Stomach smooth muscle (tissue), 2 donors: ENCODE data around the gene PDE4D.
"Not testable (repeated sequence)": the region's sequence is repeated elsewhere in the genome, so short reads cannot be mapped to it uniquely, and the experiment has no call there.

Experiments
- H3K27ac ChIP-seq: one replicate; pipeline ENCODE4 v1.7.0; 2013; ENCODE audit warnings: mild to moderate bottlenecking, low read length, inconsistent platforms
- H3K27me3 ChIP-seq, 2 donors: one replicate each; pipeline ENCODE4 v1.7.0; 2013; ENCODE audit warnings: low read length in 2 of 2; ENCODE audit not compliant: insufficient read depth in 2 of 2, control insufficient read depth in 1 of 2
- H3K36me3 ChIP-seq, 2 donors: one replicate each; pipeline ENCODE4 v1.7.0; 2013; ENCODE audit warnings: low read length in 2 of 2; ENCODE audit not compliant: control insufficient read depth in 2 of 2, insufficient read depth in 2 of 2
- H3K4me1 ChIP-seq: one replicate; pipeline ENCODE4 v1.7.0; 2013; ENCODE audit warnings: low read length; ENCODE audit not compliant: control insufficient read depth, insufficient read depth
- H3K4me3 ChIP-seq, 2 donors: one replicate each; pipeline ENCODE4 v1.7.0; 2013; ENCODE audit warnings: low read length in 2 of 2
- H3K9ac ChIP-seq, 2 donors: one replicate each; pipeline ENCODE4 v1.7.0; 2013; ENCODE audit warnings: low read length in 2 of 2, mild to moderate bottlenecking in 1 of 2
- H3K9me3 ChIP-seq, 2 donors: one replicate each; pipeline ENCODE4 v1.7.0; 2013; ENCODE audit warnings: low read length in 2 of 2; ENCODE audit not compliant: control insufficient read depth in 2 of 2
- donor health status: healthy.
- donor health status: Pancreatic carcinoma.

Gene PDE4D

GRCh38 chr5:59682542-59682941 is 211.0 kb downstream of the PDE4D start:
- Histone ChIP-seq H3K27ac (no peak overlapping the region), H3K36me3 (no peaks in the 10 kb centered on the region), H3K9me3 (no peaks in the 10 kb centered on the region), H3K9ac (no peak overlapping the region), H3K4me3 (no peak overlapping the region), H3K27me3 (no peaks in the 10 kb centered on the region), H3K4me1 (peaks cover 6% of the 10 kb centered on the region)

DNA sequence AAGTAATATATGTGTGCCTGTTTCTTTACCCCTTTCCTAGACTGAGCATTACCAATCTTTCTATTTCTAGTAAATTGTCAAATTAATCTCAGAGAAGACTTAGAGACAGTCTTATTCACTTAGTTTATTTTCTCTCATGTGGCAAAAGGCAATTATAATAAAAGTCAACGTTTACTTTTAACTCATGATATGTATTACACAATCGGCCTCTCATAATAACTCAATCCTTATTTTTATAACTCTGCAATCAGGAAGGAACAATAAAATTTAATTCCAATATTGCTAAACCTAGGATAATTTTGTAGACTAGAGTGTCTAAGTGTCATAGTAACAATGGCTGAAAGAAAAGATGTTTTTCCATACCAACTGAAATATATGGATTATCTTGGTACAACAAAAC is 214.6 kb downstream of the PDE4D start:
- no peaks in the 10 kb centered on the region for H3K36me3 ChIP-seq
- no peak overlapping the region for H3K9ac ChIP-seq
- no peak overlapping the region for H3K4me3 ChIP-seq
- H3K9me3 ChIP-seq = no peaks in the 10 kb centered on the region
- no peak overlapping the region for H3K27ac ChIP-seq
- H3K4me1 ChIP-seq = no peaks in the 10 kb centered on the region
- H3K27me3 ChIP-seq = no peaks in the 10 kb centered on the region

DNA sequence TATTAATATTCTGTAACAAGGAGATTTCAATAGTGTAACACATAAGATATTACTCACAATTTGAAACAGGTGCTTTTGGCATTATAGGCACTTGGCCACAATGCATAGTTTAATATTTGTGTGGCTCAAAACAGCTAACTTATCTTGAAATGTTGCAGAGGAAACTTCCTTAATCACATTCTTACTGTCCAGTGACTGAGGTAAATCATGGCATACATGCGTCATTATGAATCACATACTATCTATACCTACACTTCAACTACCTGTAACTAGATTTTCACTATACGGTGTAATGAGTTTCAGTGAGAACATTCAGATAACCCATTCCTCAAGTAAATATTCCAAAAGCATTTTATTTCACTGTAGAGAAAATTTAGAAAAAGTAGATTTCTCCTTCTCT is 218.8 kb downstream of the PDE4D start:
- no peaks in the 10 kb centered on the region for H3K27me3 ChIP-seq

DNA sequence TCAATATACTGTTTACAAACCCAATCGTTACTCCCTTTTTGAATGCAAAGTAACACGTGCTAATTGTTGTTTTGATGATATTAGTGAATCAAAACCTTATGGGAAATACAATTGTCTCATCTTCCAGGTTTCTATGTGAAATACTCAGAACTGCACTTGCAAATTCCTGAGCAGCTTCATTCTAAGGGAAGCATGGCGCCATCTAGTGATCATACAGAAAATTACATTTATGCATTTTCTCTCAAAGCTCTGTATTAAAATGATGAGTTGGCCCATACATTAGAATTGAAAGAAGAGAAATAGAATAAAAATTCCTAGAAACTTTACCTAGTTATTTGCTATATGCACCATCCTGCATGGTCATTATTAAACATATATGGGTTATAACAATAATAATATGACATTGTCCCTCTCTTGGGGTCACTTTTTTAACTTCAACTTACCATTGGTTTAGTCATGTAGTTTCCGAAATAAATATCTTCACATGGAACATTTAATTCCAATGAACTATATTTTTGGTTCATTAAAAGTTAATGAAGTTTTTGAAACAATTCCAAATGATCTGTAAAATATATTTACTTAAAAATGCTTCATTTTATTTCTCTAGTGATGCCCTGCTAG is 220.0 kb downstream of the PDE4D start:
- no peak overlapping the region for H3K4me3 ChIP-seq
- H3K4me1 ChIP-seq = no peaks in the 10 kb centered on the region
- H3K36me3 ChIP-seq = no peaks in the 10 kb centered on the region
- no peak overlapping the region for H3K27ac ChIP-seq
- H3K9ac ChIP-seq = no peak overlapping the region
- no peaks in the 10 kb centered on the region for H3K9me3 ChIP-seq
- H3K27me3 ChIP-seq = no peaks in the 10 kb centered on the region

More for the DNA sequence above, 218.8 kb downstream of the PDE4D start:
- no peaks in the 10 kb centered on the region for H3K4me1 ChIP-seq
- no peak overlapping the region for H3K9ac ChIP-seq
- H3K36me3 ChIP-seq = no peaks in the 10 kb centered on the region
- H3K9me3 ChIP-seq = no peaks in the 10 kb centered on the region
- no peak overlapping the region for H3K27ac ChIP-seq
- no peak overlapping the region for H3K4me3 ChIP-seq

DNA sequence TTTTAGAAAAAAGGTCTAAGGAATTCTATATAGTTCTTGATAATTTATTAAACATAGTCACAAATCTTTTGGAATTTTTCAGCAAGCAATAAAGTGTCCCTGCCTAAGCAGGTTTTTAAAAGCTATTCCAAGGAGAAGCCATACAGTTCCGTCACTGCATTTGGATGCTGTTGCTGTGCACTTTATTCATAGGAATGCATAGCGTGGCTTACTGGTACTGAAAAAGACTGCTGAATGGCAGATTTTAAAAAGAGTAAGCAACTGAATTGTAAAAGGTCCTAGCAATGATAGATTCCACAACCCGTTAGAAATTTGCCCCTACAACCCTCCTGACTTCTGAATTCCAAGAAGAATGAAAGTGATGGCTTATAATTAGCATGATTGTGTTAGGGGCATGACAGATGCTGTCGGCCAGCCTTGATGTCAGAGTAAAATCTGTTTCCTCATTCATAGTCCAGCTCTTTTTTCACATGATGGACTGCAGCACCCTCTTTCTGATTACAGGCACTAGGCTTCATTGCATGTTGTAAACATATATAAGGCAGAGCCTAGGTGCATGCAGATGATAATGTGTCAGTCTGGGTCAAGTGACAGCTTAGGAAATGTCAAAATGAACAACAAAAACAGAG is 227.0 kb downstream of the PDE4D start:
- H3K36me3 ChIP-seq = no peaks in the 10 kb centered on the region
- no peak overlapping the region for H3K9ac ChIP-seq
- H3K9me3 ChIP-seq = no peaks in the 10 kb centered on the region
- H3K27me3 ChIP-seq = no peaks in the 10 kb centered on the region
- no peak overlapping the region for H3K27ac ChIP-seq
- H3K4me3 ChIP-seq = no peak overlapping the region
- H3K4me1 ChIP-seq = no peaks in the 10 kb centered on the region

DNA sequence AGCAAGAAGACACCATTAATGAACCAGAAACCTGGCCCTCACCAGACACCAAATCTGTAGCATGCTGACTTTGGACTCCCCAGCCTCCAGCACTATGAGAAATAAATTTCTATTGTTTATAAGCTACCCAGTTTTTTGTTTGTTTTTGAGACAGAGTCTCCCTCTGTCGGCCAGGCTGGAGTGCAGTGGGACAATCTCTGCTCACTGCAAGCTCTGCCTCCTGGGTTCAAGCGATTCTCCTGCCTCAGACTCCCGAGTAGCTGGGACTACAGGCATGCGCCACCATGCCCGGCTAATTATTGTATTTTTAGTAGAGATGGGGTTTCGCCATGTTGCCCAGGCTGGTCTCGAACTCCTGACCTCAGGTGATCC is 227.7 kb downstream of the PDE4D start:
- H3K9ac ChIP-seq, H3K9me3 ChIP-seq, H3K4me1 ChIP-seq, H3K36me3 ChIP-seq, H3K4me3 ChIP-seq, H3K27me3 ChIP-seq, H3K27ac ChIP-seq: not testable (repeated sequence)

- Histone ChIP-seq H3K4me1 (no peaks in the 10 kb centered on the region), H3K27me3 (no peaks in the 10 kb centered on the region), H3K27ac (no peak overlapping the region), H3K36me3 (no peaks in the 10 kb centered on the region), H3K9me3 (no peaks in the 10 kb centered on the region), H3K4me3 (no peak overlapping the region), H3K9ac (no peak overlapping the region)
Measured at GRCh38 chr5:59665086-59665831, 228.3 kb downstream of the PDE4D start.

DNA sequence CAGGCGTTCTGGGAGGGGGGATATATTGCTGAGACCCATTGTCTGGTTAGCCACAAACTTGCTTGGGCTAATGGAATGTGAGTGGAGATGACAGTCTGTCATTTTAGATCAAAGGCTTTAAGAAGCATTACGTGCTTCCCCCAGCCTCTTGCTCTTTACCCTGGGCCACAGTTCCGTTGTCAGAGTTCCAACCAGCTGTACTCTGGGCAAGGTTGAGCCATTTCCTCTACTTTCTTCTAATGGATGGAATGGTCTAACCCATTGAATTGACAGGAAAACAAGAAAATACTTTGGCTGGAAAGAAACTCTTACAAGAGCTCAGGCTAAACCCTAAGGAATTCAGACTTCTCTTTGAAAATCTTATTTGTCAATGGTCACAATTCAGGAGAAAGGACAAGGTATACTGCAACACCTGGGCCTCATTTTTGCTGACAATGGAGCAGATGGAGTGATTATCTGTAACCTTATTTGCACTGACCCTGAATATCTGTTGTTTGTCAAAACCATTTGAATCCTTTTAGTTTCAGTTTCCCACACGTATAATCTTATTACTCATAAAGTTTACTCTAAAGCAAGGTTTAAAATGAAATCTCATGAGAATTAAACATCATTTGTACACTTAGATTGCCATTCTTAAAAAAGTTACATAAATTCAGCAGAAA is 231.4 kb downstream of the PDE4D start:
- H3K4me3 ChIP-seq = peak overlapping the region; percentile 31 to 45
- no peaks in the 10 kb centered on the region for H3K36me3 ChIP-seq
- H3K9ac ChIP-seq = no peak overlapping the region
- H3K9me3 ChIP-seq = no peaks in the 10 kb centered on the region
- no peak overlapping the region for H3K27ac ChIP-seq
- H3K4me1 ChIP-seq = no peaks in the 10 kb centered on the region
- no peaks in the 10 kb centered on the region for H3K27me3 ChIP-seq

DNA sequence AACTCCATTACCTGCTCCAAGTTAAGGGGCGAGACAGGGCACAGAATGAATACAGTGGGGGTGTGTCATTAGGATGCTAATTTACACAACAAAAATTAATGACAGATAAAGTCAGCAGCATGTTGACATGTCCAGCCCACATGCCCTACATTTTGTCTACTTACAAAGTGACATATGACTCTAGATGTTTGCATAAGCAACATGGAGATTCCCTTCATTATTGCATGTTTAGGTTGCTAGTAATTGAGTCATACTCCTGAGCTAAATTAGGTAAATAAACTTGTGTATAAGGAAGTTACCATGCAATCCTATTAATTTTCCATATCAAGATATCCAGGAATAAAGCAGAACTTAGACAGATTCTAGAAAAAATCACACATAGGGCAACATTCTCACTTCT is 232.2 kb downstream of the PDE4D start:
- H3K9ac ChIP-seq = no peak overlapping the region
- no peaks in the 10 kb centered on the region for H3K4me1 ChIP-seq
- no peaks in the 10 kb centered on the region for H3K36me3 ChIP-seq
- H3K9me3 ChIP-seq = no peaks in the 10 kb centered on the region
- H3K27me3 ChIP-seq = no peaks in the 10 kb centered on the region
- H3K4me3 ChIP-seq = no peak overlapping the region
- no peak overlapping the region for H3K27ac ChIP-seq

DNA sequence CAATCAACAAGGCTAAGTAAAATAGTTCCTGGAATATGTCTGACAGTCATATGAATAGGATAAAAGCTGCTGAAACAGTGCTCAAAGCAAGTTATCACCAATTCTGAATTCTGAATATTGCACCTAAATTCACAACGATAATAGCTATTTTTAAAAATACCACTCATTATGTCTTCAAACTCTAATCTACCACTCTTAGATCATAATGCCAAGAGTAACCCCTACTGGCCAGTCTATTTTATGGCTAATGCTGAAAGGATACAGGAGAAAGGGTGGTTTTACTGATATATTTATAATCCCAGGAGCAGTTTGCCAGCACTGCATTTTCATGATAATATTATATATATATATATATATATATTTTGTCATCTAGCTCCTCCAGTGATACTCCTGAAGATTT is 232.8 kb downstream of the PDE4D start:
- Histone ChIP-seq H3K4me3 (no peak overlapping the region), H3K4me1 (no peaks in the 10 kb centered on the region)

More for the DNA sequence above, 232.8 kb downstream of the PDE4D start:
- H3K9me3 ChIP-seq = no peaks in the 10 kb centered on the region
- no peak overlapping the region for H3K27ac ChIP-seq
- no peak overlapping the region for H3K9ac ChIP-seq
- H3K36me3 ChIP-seq = no peaks in the 10 kb centered on the region
- no peaks in the 10 kb centered on the region for H3K27me3 ChIP-seq
